HEK293 (cell line): ENCODE results near the gene NEB.

Experiments used
- CTCF ChIA-PET: fragments of 350-600 bp; formaldehyde crosslinking; extraction: SDS; loops from one replicate; lab custom pipeline; 2021; ENCODE audit warnings: antibody characterized with exemption; lab: Yijun Ruan, JAX
- POLR2A ChIA-PET: fragments of 300-600 bp; formaldehyde crosslinking; extraction: SDS; loops from one replicate; lab custom pipeline; 2020; ENCODE audit warnings: antibody characterized with exemption, inconsistent platforms; lab: Yijun Ruan, JAX
- H3K27ac ChIP-seq: fragments of 200-500 bp; sonication (Bioruptor generic); 2 replicates; pipeline ENCODE4 v1.5.1; 2014; ENCODE audit warnings: low read depth, low read length, control low read depth, inconsistent platforms; ENCODE audit errors: extremely low read depth
- H3K36me3 ChIP-seq, 2 experiments: fragments of 200-500 bp in 1 of 2; sonication (Bioruptor generic) in 1 of 2; 1 replicate in 1 of 2; 2 replicates in 1 of 2; pipeline ENCODE4 v1.5.1; 2014 to 2017; ENCODE audit warnings: inconsistent platforms in 2 of 2, low read length in 2 of 2; ENCODE audit not compliant: control insufficient read depth in 2 of 2, insufficient read depth in 1 of 2
- H3K4me1 ChIP-seq: fragments of 200-500 bp; sonication (Bioruptor generic); 2 replicates; pipeline ENCODE4 v1.5.1; 2014; ENCODE audit warnings: mild to moderate bottlenecking, low read length, inconsistent platforms; ENCODE audit not compliant: control insufficient read depth, insufficient read depth
- H3K4me3 ChIP-seq: 2 replicates; pipeline ENCODE4 v1.5.1; 2011; ENCODE audit warnings: low read depth, mild to moderate bottlenecking, control low read depth, low read length, moderate library complexity
- H3K9me3 ChIP-seq: fragments of 200-500 bp; sonication (Bioruptor generic); 2 replicates; pipeline ENCODE4 v1.5.1; 2014; ENCODE audit warnings: low read depth, low read length, inconsistent platforms; ENCODE audit not compliant: control insufficient read depth, insufficient read depth
- HOXD13 ChIP-seq: sonication (generic); formaldehyde crosslinking; IDR thresholded peaks from 2 replicates; pipeline ENCODE4 v1.8.0; 2022; ENCODE audit warnings: missing genetic modification reagents, borderline replicate concordance
- KLF1 ChIP-seq: fragments of 450-650 bp; formaldehyde crosslinking; IDR thresholded peaks from 2 replicates; pipeline ENCODE4 v1.5.1; 2016; ENCODE audit warnings: missing biosample characterization, missing genetic modification characterization
- KLF9 ChIP-seq: fragments of 450-650 bp; formaldehyde crosslinking; IDR thresholded peaks from 2 replicates; pipeline ENCODE4 v1.5.1; 2016; ENCODE audit warnings: missing biosample characterization, missing genetic modification characterization, low read depth
- MEIS1 ChIP-seq: sonication (generic); formaldehyde crosslinking; IDR thresholded peaks from 2 replicates; pipeline ENCODE4 v1.8.1; 2022; ENCODE audit warnings: missing genetic modification reagents, mild to moderate bottlenecking, borderline replicate concordance
- PATZ1 ChIP-seq: fragments of 450-650 bp; formaldehyde crosslinking; IDR thresholded peaks from 2 replicates; pipeline ENCODE4 v1.5.1; 2016; ENCODE audit warnings: missing biosample characterization, missing genetic modification characterization
- PRDM1 ChIP-seq: fragments of 450-650 bp; formaldehyde crosslinking; IDR thresholded peaks from 2 replicates; pipeline ENCODE4; 2016; ENCODE audit warnings: missing biosample characterization, missing genetic modification characterization
- PRDM4 ChIP-seq: fragments of 450-650 bp; formaldehyde crosslinking; IDR thresholded peaks from 2 replicates; pipeline ENCODE4 v1.5.1; 2017; ENCODE audit warnings: missing biosample characterization, missing genetic modification characterization
- RBAK ChIP-seq: fragments of 450-650 bp; formaldehyde crosslinking; IDR thresholded peaks from 2 replicates; pipeline ENCODE4 v1.5.1; 2016; ENCODE audit warnings: missing biosample characterization, missing genetic modification characterization
- ZBTB11 ChIP-seq: fragments of 450-650 bp; formaldehyde crosslinking; conservative IDR thresholded peaks from 2 replicates; pipeline ENCODE4 v1.5.1; 2016; ENCODE audit warnings: low read depth, missing biosample characterization, missing genetic modification characterization
- ZBTB49 ChIP-seq: fragments of 450-650 bp; formaldehyde crosslinking; IDR thresholded peaks from 2 replicates; pipeline ENCODE4 v1.5.1; 2016; ENCODE audit warnings: missing biosample characterization, missing genetic modification characterization, low read depth
- ZNF175 ChIP-seq: fragments of 450-650 bp; formaldehyde crosslinking; IDR thresholded peaks from 2 replicates; pipeline ENCODE4 v1.5.1; 2016; ENCODE audit warnings: missing biosample characterization, missing genetic modification characterization
- ZNF48 ChIP-seq: fragments of 450-650 bp; formaldehyde crosslinking; IDR thresholded peaks from 2 replicates; pipeline ENCODE4 v1.5.1; 2016; ENCODE audit warnings: missing biosample characterization, missing genetic modification characterization
- ZNF514 ChIP-seq: fragments of 450-650 bp; formaldehyde crosslinking; IDR thresholded peaks from 2 replicates; pipeline ENCODE4 v1.5.1; 2016; ENCODE audit warnings: missing biosample characterization, missing genetic modification characterization
- ZNF558 ChIP-seq: fragments of 450-650 bp; formaldehyde crosslinking; IDR thresholded peaks from 2 replicates; pipeline ENCODE4 v1.5.1; 2016; ENCODE audit warnings: missing biosample characterization, missing genetic modification characterization
- ZNF560 ChIP-seq: fragments of 450-650 bp; formaldehyde crosslinking; IDR thresholded peaks from 2 replicates; pipeline ENCODE4 v1.5.1; 2017; ENCODE audit warnings: missing biosample characterization, missing genetic modification characterization, borderline replicate concordance
- ZNF610 ChIP-seq: fragments of 450-650 bp; formaldehyde crosslinking; IDR thresholded peaks from 2 replicates; pipeline ENCODE4 v1.5.1; 2016; ENCODE audit warnings: missing biosample characterization, missing genetic modification characterization, borderline replicate concordance
- ZNF629 ChIP-seq: fragments of 450-650 bp; formaldehyde crosslinking; IDR thresholded peaks from 2 replicates; pipeline ENCODE4 v1.5.1; 2017; ENCODE audit warnings: missing biosample characterization, missing genetic modification characterization
- ZNF639 ChIP-seq: fragments of 450-650 bp; formaldehyde crosslinking; IDR thresholded peaks from 2 replicates; pipeline ENCODE4 v1.5.1; 2016; ENCODE audit warnings: missing biosample characterization, missing genetic modification characterization
- ZNF692 ChIP-seq: fragments of 450-650 bp; formaldehyde crosslinking; IDR thresholded peaks from 2 replicates; pipeline ENCODE4 v1.5.1; 2016; ENCODE audit warnings: missing biosample characterization, missing genetic modification characterization
- ZNF704 ChIP-seq: fragments of 450-650 bp; formaldehyde crosslinking; IDR thresholded peaks from 2 replicates; pipeline ENCODE4 v1.5.1; 2016; ENCODE audit warnings: missing biosample characterization, missing genetic modification characterization
- ZNF791 ChIP-seq: fragments of 450-650 bp; formaldehyde crosslinking; IDR thresholded peaks from 2 replicates; pipeline ENCODE4 v1.5.1; 2016; ENCODE audit warnings: missing biosample characterization, missing genetic modification characterization
- ZNF843 ChIP-seq: fragments of 450-650 bp; formaldehyde crosslinking; IDR thresholded peaks from 2 replicates; pipeline ENCODE4 v1.5.1; 2016; ENCODE audit warnings: missing biosample characterization, missing genetic modification characterization

Gene NEB

GRCh38 chr2:151556121-151556520 lies 178.2 kb downstream of the NEB start (continued):
- TF ChIP-seq PATZ1 (tag by site-specific recombination) (no peak), RBAK (tag by site-specific recombination) (no peak), PRDM4 (no peak), KLF9 (tag by site-specific recombination) (no peak), ZNF514 (tag by site-specific recombination) (no peak), ZNF560 (tag by site-specific recombination) (no peak)

GRCh38 chr2:151552287-151552686 lies 182.0 kb downstream of the NEB start:
- Histone ChIP-seq H3K9me3 (no peaks in the 10 kb centered on the region), H3K4me1 (no peaks in the 10 kb centered on the region), H3K4me3 (no peak overlapping the region), H3K27ac (no peak overlapping the region), H3K36me3 (no peaks in the 10 kb centered on the region)
- POLR2A ChIA-PET: no interaction called here
- CTCF ChIA-PET: no interaction called here
- no peak for TF ChIP-seq PRDM1 (tag by site-specific recombination)
- TF ChIP-seq ZBTB11 (tag by site-specific recombination): no peak
- TF ChIP-seq ZNF704 (tag by site-specific recombination): no peak
- TF ChIP-seq MEIS1 (CRISPR knock-in tag): no peak
- TF ChIP-seq ZNF843: no peak
- no peak for TF ChIP-seq HOXD13 (CRISPR knock-in tag)
- TF ChIP-seq ZNF639: no peak
- TF ChIP-seq ZNF48 (tag by site-specific recombination): no peak
- TF ChIP-seq ZNF558 (tag by site-specific recombination): no peak
- no peak for TF ChIP-seq KLF1
- TF ChIP-seq ZNF629 (tag by site-specific recombination): no peak
- TF ChIP-seq ZNF692 (tag by site-specific recombination): no peak
- no peak for TF ChIP-seq ZNF610 (tag by site-specific recombination)
- TF ChIP-seq ZBTB49 (tag by site-specific recombination): no peak
- TF ChIP-seq ZNF791 (tag by site-specific recombination): no peak
- TF ChIP-seq ZNF175 (tag by site-specific recombination): no peak
- TF ChIP-seq RBAK (tag by site-specific recombination): no peak
